Hepatocyte (in vitro differentiated cells): ENCODE measurements around the gene SYN1. TPM values are rescaled to one million over a fixed set of nuclear protein-coding genes. Genes with fewer than 3 reads are reported as not detected.

Experiments
- DNase-seq: peaks from one replicate; pipeline ENCODE4 v3.0.0-alpha.2; 2016; ENCODE audit warnings: low spot score
- H2AFZ ChIP-seq: fragments of 200-600 bp; sonication (generic); 2 replicates; pipeline ENCODE4 v1.6.0; 2016; ENCODE audit warnings: antibody characterized with exemption, mild to moderate bottlenecking
- H3K27ac ChIP-seq: fragments of 200-600 bp; sonication (generic); 2 replicates; pipeline ENCODE4 v1.5.1; 2016; ENCODE audit warnings: mild to moderate bottlenecking
- H3K27me3 ChIP-seq: fragments of 200-600 bp; sonication (generic); 2 replicates; pipeline ENCODE4 v1.6.1; 2016
- H3K36me3 ChIP-seq: fragments of 200-600 bp; sonication (generic); replicated peaks from 2 replicates; pipeline ENCODE4 v1.5.1; 2016; ENCODE audit warnings: low read depth; ENCODE audit not compliant: insufficient read depth
- H3K4me1 ChIP-seq: fragments of 200-600 bp; sonication (generic); 2 replicates; pipeline ENCODE4 v1.5.1; 2016; ENCODE audit warnings: mild to moderate bottlenecking, moderate library complexity; ENCODE audit not compliant: insufficient read depth
- H3K4me2 ChIP-seq: fragments of 200-600 bp; sonication (generic); 2 replicates; pipeline ENCODE4 v1.6.0; 2016
- H3K4me3 ChIP-seq: fragments of 200-600 bp; sonication (generic); 2 replicates; pipeline ENCODE4 v1.5.1; 2016; ENCODE audit warnings: mild to moderate bottlenecking
- H3K79me2 ChIP-seq: fragments of 200-600 bp; sonication (generic); 2 replicates; pipeline ENCODE4 v1.6.0; 2017; ENCODE audit warnings: mild to moderate bottlenecking
- H3K9me2 ChIP-seq: fragments of 200-600 bp; sonication (generic); replicated peaks from 2 replicates; pipeline ENCODE4 v1.6.0; 2017; ENCODE audit warnings: mild to moderate bottlenecking; ENCODE audit not compliant: insufficient read depth
- H3K9me3 ChIP-seq: fragments of 200-600 bp; sonication (generic); 2 replicates; pipeline ENCODE4 v1.5.1; 2016; ENCODE audit warnings: low read depth, mild to moderate bottlenecking
- H4K20me1 ChIP-seq: fragments of 200-600 bp; sonication (generic); 2 replicates; pipeline ENCODE4 v1.6.0; 2016; ENCODE audit warnings: mild to moderate bottlenecking; ENCODE audit not compliant: insufficient read depth, poor library complexity, severe bottlenecking
- EZH2 ChIP-seq: fragments of 200-600 bp; sonication (generic); IDR thresholded peaks from 2 replicates; pipeline ENCODE4 v1.6.1; 2016; ENCODE audit warnings: antibody characterized with exemption, mild to moderate bottlenecking, borderline replicate concordance
- EZH2phosphoT487 ChIP-seq: fragments of 200-600 bp; sonication (generic); IDR thresholded peaks from one replicate; pipeline ENCODE4 v1.6.1; 2018; ENCODE audit warnings: antibody characterized with exemption, mild to moderate bottlenecking, low read depth, moderate library complexity; ENCODE audit not compliant: unreplicated experiment, severe bottlenecking
- WGBS: methylation state at CpG from one replicate; pipeline ENCODE4 v1.1.6; 2016; ENCODE audit warnings: low lambda C conversion rate; ENCODE audit errors: missing lambda C conversion rate; 5-methylcytosine and 5-hydroxymethylcytosine counted together
- polyA plus RNA-seq: library from polyadenylated mRNA; unstranded; fragments of >200 nt; fragmentation: Nextera tagmentation; extraction: Ambion mirVana; gene quantifications from 2 replicates; pipeline ENCODE4 v1.2.1, GENCODE V29; 2016
- total RNA-seq: library from RNA; depleted of rRNA; stranded (reverse); fragments of >200 nt; gene quantifications from 2 replicates; pipeline ENCODE4 v1.2.3, GENCODE V29; 2014
- TF ChIP-seq, protein P1 (sequence below): fragments of 200-600 bp; sonication (generic); IDR thresholded peaks from 2 replicates; pipeline ENCODE4 v1.5.1; 2016; ENCODE audit warnings: antibody characterized with exemption, mild to moderate bottlenecking; ENCODE audit not compliant: poor library complexity

Gene SYN1
- total and polyA plus RNA-seq, 2 experiments from 2014 or later, result 0.43 to 3.7 TPM

DNA sequence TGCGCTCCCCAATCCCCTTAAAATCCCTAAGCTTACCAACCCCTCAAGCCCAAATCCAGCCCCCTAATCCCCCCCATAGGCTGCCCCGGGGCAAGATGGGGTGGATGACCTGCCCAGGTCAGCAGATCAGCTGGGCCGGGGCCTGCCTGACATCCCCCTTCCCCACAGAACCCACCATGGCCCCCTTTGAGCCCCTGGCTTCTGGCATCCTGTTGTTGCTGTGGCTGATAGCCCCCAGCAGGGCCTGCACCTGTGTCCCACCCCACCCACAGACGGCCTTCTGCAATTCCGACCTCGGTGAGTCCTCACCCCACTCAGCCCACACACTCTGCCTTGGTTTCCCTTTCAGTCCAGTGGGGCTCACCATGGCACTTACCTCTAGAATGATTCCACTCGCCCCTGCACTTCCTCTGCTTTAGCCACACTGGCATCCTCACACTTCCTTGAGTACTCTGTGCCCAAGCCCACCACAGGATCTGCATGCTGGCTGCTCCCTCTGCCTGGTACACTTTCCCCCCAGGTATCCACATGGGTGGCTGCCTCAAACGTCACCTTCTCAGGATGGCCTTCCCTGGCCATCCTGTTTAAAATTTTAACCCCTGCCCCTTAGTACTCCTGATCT lies 36.3 kb downstream of the SYN1 start:
- Histone ChIP-seq H3K79me2 (peaks cover 2% of the 10 kb centered on the region), H3K27ac (peak overlapping the region; percentile 46), H3K4me1 (peaks cover 4% of the 10 kb centered on the region), H3K36me3 (no peaks in the 10 kb centered on the region), H3K4me3 (no peak overlapping the region), H3K9me3 (no peaks in the 10 kb centered on the region), H2AFZ (no peak overlapping the region), H3K4me2 (peak overlapping the region; percentile 66), H4K20me1 (no peaks in the 10 kb centered on the region), H3K9me2 (no peaks in the 10 kb centered on the region), H3K27me3 (no peaks in the 10 kb centered on the region)
- DNase-seq, result no peak
- WGBS, result 76% methylated on average over 7 of the region's 8 CpGs
- TF ChIP-seq EZH2phosphoT487, result no peak
- TF ChIP-seq EZH2, result no peak
- TF ChIP-seq, protein P1, sequence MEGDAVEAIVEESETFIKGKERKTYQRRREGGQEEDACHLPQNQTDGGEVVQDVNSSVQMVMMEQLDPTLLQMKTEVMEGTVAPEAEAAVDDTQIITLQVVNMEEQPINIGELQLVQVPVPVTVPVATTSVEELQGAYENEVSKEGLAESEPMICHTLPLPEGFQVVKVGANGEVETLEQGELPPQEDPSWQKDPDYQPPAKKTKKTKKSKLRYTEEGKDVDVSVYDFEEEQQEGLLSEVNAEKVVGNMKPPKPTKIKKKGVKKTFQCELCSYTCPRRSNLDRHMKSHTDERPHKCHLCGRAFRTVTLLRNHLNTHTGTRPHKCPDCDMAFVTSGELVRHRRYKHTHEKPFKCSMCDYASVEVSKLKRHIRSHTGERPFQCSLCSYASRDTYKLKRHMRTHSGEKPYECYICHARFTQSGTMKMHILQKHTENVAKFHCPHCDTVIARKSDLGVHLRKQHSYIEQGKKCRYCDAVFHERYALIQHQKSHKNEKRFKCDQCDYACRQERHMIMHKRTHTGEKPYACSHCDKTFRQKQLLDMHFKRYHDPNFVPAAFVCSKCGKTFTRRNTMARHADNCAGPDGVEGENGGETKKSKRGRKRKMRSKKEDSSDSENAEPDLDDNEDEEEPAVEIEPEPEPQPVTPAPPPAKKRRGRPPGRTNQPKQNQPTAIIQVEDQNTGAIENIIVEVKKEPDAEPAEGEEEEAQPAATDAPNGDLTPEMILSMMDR, result no peak

DNA sequence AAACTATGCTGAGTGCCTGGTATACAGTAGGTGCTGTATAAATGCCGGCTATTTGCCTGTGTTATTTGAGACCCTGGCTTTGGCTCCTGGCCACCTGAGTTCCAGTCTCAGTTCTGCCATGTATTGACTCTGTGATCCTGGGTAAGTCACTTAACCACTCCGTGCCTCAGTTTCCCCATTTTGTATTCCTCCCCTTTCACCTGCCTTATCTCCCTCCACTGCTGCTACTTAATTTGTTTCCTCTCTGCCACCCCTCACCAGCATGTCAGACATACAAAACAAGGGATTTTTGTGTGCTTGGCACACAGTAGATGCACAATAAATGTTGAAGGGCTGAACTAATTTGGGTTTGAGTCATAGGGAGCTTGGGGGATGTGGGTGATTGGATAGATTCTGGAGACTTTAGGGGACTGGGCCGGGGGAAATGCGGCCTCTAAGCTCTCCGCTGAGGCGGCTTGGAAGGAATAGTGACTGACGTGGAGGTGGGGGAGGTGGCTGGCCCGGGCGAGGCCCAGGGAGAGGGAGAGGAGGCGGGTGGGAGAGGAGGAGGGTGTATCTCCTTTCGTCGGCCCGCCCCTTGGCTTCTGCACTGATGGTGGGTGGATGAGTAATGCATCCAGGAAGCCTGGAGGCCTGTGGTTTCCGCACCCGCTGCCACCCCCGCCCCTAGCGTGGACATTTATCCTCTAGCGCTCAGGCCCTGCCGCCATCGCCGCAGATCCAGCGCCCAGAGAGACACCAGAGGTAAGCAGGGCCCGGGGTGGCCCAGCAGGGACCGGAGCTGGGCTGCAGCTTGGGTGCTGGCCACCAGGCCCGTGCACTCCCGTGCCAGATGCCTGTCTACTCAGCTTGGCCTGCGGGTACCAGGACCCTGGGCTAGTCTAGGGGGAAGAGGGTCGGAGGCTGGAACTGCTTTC lies 37.7 kb downstream of the SYN1 start, which contains the start of gene TIMP1:
TIMP1 (plus strand) TSS at position 706 of the 917 bp plus-strand sequence. CDS start 980 bp downstream, outside the sequence.
- peaks cover 2% of the 10 kb centered on the region for H3K79me2 ChIP-seq
- peak; percentile 92 for DNase-seq
- no peaks in the 10 kb centered on the region for H4K20me1 ChIP-seq
- 56% methylated on average over 22 of the region's 28 CpGs for WGBS
- H3K9me3 ChIP-seq, result no peaks in the 10 kb centered on the region
- peak within 1 kb of the TSS; percentile 21 for H3K4me3 ChIP-seq
- peaks cover 4% of the 10 kb centered on the region for H3K4me1 ChIP-seq
- no peaks in the 10 kb centered on the region for H3K9me2 ChIP-seq
- no peaks in the 10 kb centered on the region for H3K36me3 ChIP-seq
- TF ChIP-seq EZH2 (no peak), EZH2phosphoT487 (no peak)
- TF ChIP-seq, protein P1, result no peak
- peak within 1 kb of the TSS; percentile 44 for H2AFZ ChIP-seq
- peak within 1 kb of the TSS; percentile 66 for H3K4me2 ChIP-seq
- H3K27ac ChIP-seq, result peak within 1 kb of the TSS; percentile 90
- H3K27me3 ChIP-seq, result no peaks in the 10 kb centered on the region

DNA sequence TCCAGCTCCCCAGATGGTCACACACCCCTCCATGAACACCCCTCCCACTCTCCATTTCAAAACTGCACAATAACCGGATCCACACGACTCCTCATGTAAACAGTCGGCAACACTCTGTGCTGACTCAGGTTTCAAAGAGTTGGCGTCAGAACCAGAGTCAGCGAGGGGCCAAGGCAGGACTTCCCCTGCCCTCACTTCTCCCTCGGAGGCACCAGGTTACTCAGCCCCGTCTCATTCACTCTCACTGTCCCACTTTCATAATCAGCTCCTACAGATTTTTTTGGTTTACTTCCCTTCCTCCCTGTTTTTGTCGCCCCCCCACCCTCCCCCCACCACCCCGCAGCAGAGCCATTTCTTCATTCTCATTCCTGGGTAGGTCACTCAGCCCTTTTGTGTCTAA lies 40.1 kb downstream of the SYN1 start:
- Histone ChIP-seq H3K9me3 (no peaks in the 10 kb centered on the region), H3K36me3 (no peaks in the 10 kb centered on the region), H4K20me1 (no peaks in the 10 kb centered on the region), H3K27me3 (no peaks in the 10 kb centered on the region), H3K4me2 (no peak overlapping the region), H3K9me2 (no peaks in the 10 kb centered on the region), H3K4me3 (no peak overlapping the region), H3K4me1 (peaks cover 8% of the 10 kb centered on the region), H3K79me2 (peaks cover 2% of the 10 kb centered on the region), H2AFZ (no peak overlapping the region), H3K27ac (no peak overlapping the region)
- TF ChIP-seq EZH2, result no peak
- TF ChIP-seq EZH2phosphoT487, result no peak
- TF ChIP-seq, protein P1, result no peak
- 73% methylated on average over 9 of the region's 9 CpGs for WGBS
- DNase-seq, result peak; percentile 4
